Stimulated activated CD4-positive, alpha-beta T cell treated with anti-CD3 and anti-CD28 coated beads, Interleukin-15, amount 100 ng/mL, for 24 hours (primary cell): Measurements from ENCODE around the gene CTLA4.

Experiments used
- DNase-seq: peaks from one replicate; pipeline ENCODE4 v3.0.0-alpha.2; 2020

CTLA4 gene

GRCh38 chr2:203893401-203893800, 25.8 kb downstream of the CTLA4 start:
- DNase-seq: no peak

GRCh38 chr2:203893840-203894239, 26.3 kb downstream of the CTLA4 start:
- DNase-seq: no peak

DNA sequence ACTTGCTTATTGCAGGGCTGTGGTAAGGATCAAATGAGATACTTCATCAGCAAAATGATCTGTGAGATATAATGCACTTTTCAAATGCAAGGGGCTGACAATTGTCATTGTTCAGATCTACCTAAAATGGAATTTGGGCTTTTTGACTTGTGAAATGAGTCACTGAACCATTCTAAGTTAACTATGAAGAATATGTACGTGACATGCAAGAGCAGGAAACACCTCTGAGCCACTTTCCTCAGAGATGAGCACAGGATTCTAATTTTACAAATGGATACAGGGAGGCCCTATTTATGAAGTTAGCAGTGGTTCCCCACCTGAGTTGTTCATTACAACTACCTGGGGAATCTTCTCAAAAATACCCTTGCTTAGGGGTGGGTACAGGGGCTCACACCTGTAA, 26.7 kb downstream of the CTLA4 start:
- DNase-seq: no peak

GRCh38 chr2:203897544-203897943, 30.0 kb downstream of the CTLA4 start:
- no peak for DNase-seq

GRCh38 chr2:203898657-203899056, 31.1 kb downstream of the CTLA4 start:
- no peak for DNase-seq

DNA sequence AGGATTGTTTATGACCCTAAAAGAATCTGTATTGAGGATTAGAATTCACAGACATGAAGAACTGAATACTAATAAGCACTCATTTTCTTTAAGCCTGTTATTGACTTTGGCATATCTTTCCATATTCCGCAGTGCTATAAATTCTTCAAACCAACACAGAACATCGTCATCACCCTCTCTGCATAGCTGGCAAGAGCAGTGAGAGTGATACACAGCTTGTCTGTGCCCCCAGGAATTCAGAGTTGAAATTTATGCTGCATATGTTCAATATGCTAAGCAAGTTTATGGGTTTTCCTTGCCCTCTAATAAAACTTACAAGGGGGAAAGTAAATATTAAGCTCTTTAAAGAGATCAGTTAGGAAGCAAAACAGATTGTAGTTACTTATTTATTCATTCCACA, 32.7 kb downstream of the CTLA4 start:
- no peak for DNase-seq

- no peak for DNase-seq
These were observed 36.5 kb downstream of the CTLA4 start for GRCh38 chr2:203904022-203904421.

GRCh38 chr2:203905656-203906055, 38.1 kb downstream of the CTLA4 start:
- DNase-seq: no peak

DNA sequence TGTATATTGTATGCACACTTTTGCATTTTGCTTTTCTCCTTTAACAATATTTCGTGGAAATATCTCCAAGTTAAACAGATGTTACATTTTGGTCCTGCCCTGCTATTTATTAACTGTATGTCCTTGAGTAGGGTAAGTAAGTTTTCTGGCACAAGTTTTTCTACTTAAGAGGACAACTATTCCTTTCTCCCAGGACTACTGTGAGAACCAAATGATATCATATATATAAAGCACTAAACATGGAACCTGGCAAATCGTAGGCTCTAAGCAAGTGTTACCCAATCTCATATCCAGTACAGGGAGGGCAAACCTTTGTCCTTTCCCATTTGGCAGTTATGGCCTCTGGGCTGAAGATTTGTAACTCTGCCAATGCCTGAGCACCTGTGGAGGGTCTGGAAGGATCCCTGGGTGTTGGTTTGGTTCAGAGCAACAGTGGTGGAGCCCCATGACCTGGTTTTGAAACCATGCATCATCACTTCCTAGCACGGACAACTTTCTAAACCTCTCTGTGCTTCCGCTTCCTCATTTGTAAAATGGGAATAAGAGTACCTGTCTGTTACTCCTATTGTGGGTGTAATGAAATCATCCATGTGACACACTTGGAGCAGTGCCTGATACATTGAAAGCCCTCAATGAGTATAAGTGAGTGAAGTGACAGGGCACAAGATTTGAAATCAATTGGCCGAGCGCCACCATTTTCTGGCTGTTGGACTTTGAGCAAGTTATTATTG, 40.7 kb downstream of the CTLA4 start:
- no peak for DNase-seq

- no peak for DNase-seq
These were observed 41.2 kb downstream of the CTLA4 start for GRCh38 chr2:203908797-203909185.

DNA sequence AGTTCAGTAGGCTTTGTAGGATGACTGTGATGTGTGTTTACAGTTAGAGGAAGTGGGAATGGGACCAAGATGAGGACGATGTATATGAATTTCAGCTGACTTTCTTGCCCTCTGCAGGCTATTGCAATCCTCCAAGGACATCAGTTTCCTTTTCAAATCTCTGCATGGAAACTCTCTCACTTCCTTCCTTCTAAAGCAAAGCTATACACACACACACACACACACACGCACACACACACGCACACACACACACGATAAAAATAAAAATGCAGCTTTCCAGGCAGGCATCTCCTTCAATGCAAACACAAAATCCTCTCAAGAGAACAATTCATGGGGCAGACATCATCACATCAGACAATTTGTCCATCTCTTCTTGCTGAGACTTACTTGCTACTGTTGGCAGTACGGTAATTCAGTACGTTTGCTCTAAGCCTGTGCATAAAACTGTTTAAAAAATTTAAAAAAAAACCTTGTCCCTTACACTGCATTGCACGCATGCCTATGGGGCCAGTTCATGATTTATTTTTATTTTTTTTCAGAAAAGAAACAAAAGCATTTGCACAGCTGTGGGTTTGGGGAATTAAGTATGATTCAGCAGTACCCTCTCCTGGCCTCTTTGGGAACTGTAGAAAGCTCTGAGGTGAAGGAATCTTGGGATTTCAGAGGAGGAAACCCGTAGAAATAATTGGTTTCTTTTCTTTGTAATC, 41.8 kb downstream of the CTLA4 start:
- DNase-seq: no peak

DNA sequence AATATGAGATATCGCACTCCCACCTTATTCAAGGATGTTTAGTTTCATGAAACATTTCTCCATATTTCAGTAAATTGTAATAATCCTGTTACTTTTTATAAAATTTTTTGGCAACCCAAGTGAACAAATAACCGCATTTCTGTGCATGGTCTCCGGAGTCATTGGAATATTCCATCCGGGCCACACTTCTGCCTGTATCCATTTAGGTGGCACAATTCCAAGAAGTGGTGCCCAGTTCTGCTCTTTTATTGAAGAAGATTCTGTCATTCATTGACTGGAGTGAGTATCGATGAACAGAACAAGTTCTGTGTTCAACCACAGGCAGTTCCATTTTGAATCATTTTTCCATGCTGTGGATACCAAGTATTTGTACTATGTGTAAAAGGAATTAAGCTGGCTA, 42.4 kb downstream of the CTLA4 start:
- peak; percentile 42 for DNase-seq

DNA sequence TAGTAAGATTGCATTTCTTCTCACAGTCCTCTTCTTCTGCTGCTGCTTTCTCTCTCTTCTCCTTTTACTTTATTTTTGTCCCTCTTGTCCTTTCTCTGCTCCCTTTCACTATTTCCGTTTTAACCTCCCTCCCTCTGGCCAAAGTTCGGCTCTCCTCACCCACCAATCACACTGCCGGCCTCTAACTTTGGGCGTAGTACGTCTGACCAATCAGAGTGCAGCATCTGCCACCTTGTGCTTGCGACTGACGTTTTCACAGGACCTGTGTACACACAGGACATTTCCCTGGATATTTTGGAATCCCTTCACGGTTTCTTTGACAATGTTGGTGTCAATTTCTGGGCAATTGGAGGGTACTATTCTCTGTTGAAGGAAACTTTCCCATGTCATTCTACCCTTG, 46.4 kb downstream of the CTLA4 start:
- DNase-seq: no peak

DNA sequence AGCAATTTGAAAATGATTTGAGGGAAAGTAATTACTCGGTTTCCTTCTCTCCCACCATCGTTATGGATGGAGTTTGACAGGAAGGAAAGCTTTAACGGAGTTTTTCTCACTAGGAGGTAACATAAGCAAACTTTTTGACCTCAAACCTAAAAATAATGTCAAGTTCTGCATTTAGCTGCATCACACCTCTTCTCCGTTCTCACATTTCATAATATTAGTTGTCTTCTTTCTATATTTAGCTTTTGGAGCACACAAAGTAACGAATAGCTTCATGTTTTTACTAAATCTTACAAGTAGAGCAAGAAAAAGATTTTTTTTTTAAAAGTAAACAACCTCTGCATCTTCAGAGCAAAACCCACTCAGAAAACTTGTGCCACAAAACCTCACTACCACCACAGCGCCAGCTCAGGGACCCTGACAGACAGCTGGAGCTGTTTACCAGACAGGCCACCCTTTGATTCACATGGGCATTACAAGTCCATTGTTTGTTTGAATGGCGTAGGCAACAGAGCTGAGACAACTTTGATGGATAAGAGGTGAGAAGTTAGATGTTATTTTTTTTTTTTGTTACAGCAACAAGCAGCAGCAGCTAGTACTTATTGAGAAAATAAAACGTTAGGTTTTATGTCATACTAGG, 47.1 kb downstream of the CTLA4 start:
- no peak for DNase-seq

GRCh38 chr2:203915256-203915655, 47.7 kb downstream of the CTLA4 start:
- DNase-seq: no peak

- no peak for DNase-seq
These were observed 49.2 kb downstream of the CTLA4 start for GRCh38 chr2:203916756-203917155.

GRCh38 chr2:203918264-203918663, 50.7 kb downstream of the CTLA4 start:
- no peak for DNase-seq

DNA sequence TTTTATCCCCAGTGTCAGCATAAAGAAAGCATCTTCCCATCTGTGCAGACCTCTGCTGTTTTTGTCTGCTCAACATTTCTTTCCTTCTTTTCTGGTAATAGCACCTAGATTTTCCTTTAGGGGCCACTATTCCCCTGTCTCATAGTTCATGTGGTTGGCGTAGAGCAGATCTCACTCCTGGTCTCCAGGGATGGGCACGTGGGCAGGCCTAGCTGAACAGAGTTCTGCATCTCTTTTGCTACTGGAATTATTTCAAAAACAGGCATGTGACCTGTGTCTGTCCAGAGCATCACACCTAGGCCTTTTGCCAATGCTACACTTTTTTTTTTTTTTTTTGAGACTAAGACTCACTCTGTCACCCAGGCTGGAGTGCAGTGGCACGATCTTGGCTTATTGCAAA, 51.3 kb downstream of the CTLA4 start:
- no peak for DNase-seq
